K562 (cell line): Measurements from ENCODE around the gene TBC1D10A. TPM values are rescaled to one million over a fixed set of nuclear protein-coding genes. Genes with fewer than 3 reads are reported as not detected.

Source experiments
- ATAC-seq: fragments of 200-7000 bp; cut with Tn5 transposase; 3 replicates; pipeline ENCODE4 v1.9.1; 2020; ENCODE audit warnings: moderate library complexity
- BruUV-seq: library from RNA; stranded (reverse); fragments of 400-500 nt; replicated peaks from 2 replicates; lab custom pipeline; 2021; lab: Mats Ljungman, UMichigan
- CTCF ChIA-PET: fragments of 300-600 bp; formaldehyde crosslinking; extraction: SDS; loops from one replicate; lab custom pipeline; 2021; ENCODE audit warnings: low intra/inter-chr PET ratio; lab: Yijun Ruan, JAX
- POLR2A ChIA-PET: fragments of 300-600, 350-650 bp; sonication (Branson Sonifier 250); formaldehyde crosslinking; extraction: SDS; loops from one replicate; lab custom pipeline; 2021; ENCODE audit warnings: antibody characterized with exemption, inconsistent platforms; lab: Yijun Ruan, JAX
- DNase-seq, 4 experiments: peaks; one replicate each; pipeline versions ENCODE4 v3.0.0 to v3.0.0-alpha.2; 2011 to 2018; ENCODE audit warnings: low spot score in 3 of 4, mixed read lengths in 3 of 4; ENCODE audit errors: extremely low read depth in 1 of 4
- FAIRE-seq: peaks from 2 replicates; lab custom pipeline; 2011; peaks lifted over from hg19 to GRCh38; lab: Jason Lieb, UNC
- H2AFZ ChIP-seq: 2 replicates; pipeline ENCODE4 v1.6.0; 2011; ENCODE audit warnings: low read depth, low read length, control low read depth, inconsistent platforms
- H3K27ac ChIP-seq: fragments of 200-600 bp; 3 replicates; pipeline ENCODE4 v1.8.0; 2011; ENCODE audit warnings: low read depth, mild to moderate bottlenecking, control low read depth, inconsistent platforms, low read length, moderate library complexity, mixed read lengths; ENCODE audit errors: extremely low read depth
- H3K27me3 ChIP-seq, 2 experiments: fragments of 300-600 bp in 1 of 2; 2 replicates in 1 of 2; 3 replicates in 1 of 2; pipeline versions ENCODE4 v1.6.0 to v1.8.0; 2011; ENCODE audit warnings: inconsistent platforms in 2 of 2, low read length in 2 of 2, mild to moderate bottlenecking in 1 of 2, mixed read lengths in 1 of 2, moderate library complexity in 1 of 2; ENCODE audit not compliant: control insufficient read depth in 2 of 2, insufficient read depth in 2 of 2
- H3K36me3 ChIP-seq: fragments of 300-600 bp; 3 replicates; pipeline ENCODE4 v1.8.0; 2011; ENCODE audit warnings: mild to moderate bottlenecking, low read length, inconsistent platforms; ENCODE audit not compliant: control insufficient read depth, insufficient read depth
- H3K4me1 ChIP-seq, 2 experiments: fragments of 200-600 bp in 1 of 2; replicated peaks in 1 of 2; 2 replicates in 1 of 2; 3 replicates in 1 of 2; pipeline versions ENCODE4 v1.5.1 to v1.8.0; 2011; ENCODE audit warnings: inconsistent platforms in 2 of 2, low read length in 2 of 2, mild to moderate bottlenecking in 1 of 2, mixed read lengths in 1 of 2, moderate library complexity in 1 of 2; ENCODE audit not compliant: control insufficient read depth in 2 of 2, insufficient read depth in 2 of 2
- H3K4me2 ChIP-seq: 2 replicates; pipeline ENCODE4 v1.6.1; 2011; ENCODE audit warnings: low read length, control low read depth, inconsistent platforms, mixed read lengths; ENCODE audit not compliant: insufficient read depth
- H3K4me3 ChIP-seq: fragments of 200-600 bp; sonication (generic), shearing (Covaris generic); 2 replicates; pipeline ENCODE4 v1.5.1; 2016; ENCODE audit warnings: control low read depth, inconsistent platforms
- H3K79me2 ChIP-seq: fragments of 200-600 bp; 3 replicates; pipeline ENCODE4 v1.8.0; 2011; ENCODE audit warnings: low read length, inconsistent platforms; ENCODE audit not compliant: control insufficient read depth, insufficient read depth
- H3K9ac ChIP-seq, 2 experiments: 2 replicates each; pipeline versions ENCODE4 v1.6.0 to v1.6.1; 2011; ENCODE audit warnings: low read depth in 2 of 2, low read length in 2 of 2, control low read depth in 1 of 2, inconsistent platforms in 1 of 2, mild to moderate bottlenecking in 1 of 2, mixed read lengths in 1 of 2; ENCODE audit not compliant: insufficient read depth in 1 of 2
- H3K9me1 ChIP-seq: one replicate; pipeline ENCODE4 v1.6.0; 2011; ENCODE audit warnings: inconsistent platforms, mild to moderate bottlenecking, low read length, moderate library complexity; ENCODE audit not compliant: control insufficient read depth, insufficient read depth
- H3K9me3 ChIP-seq: replicated peaks from 2 replicates; pipeline ENCODE4 v1.5.1; 2011; ENCODE audit warnings: low read depth, low read length, inconsistent platforms; ENCODE audit not compliant: control insufficient read depth, insufficient read depth
- H4K20me1 ChIP-seq: replicated peaks from 2 replicates; pipeline ENCODE4 v1.6.1; 2011; ENCODE audit warnings: low read length, inconsistent platforms, mixed read lengths; ENCODE audit not compliant: control insufficient read depth, insufficient read depth
- CEBPG ChIP-seq, 3 experiments: fragments of 200-800 bp in 1 of 3; sonication (Bioruptor generic) in 1 of 3; sonication (generic) in 1 of 3; formaldehyde crosslinking in 1 of 3; IDR thresholded peaks in 2 of 3; conservative IDR thresholded peaks in 1 of 3; 2 replicates each; pipeline versions ENCODE4 v1.6.1 to v1.8.0; 2016 to 2022; ENCODE audit warnings: missing compliant biosample characterization in 2 of 3, missing genetic modification characterization in 2 of 3, mild to moderate bottlenecking in 1 of 3, missing genetic modification reagents in 1 of 3
- DNMT1 ChIP-seq: fragments of 450-650 bp; IDR thresholded peaks from 2 replicates; pipeline ENCODE4 v1.6.1; 2016; ENCODE audit warnings: antibody characterized with exemption, mild to moderate bottlenecking
- HCFC1 ChIP-seq: IDR thresholded peaks from 2 replicates; pipeline ENCODE4 v1.6.1; 2012; ENCODE audit warnings: low read depth, low read length, improper control_type of control experiment
- KLF6 ChIP-seq: fragments of 250-450 bp; sonication (Bioruptor Pico); IDR thresholded peaks from 2 replicates; pipeline ENCODE4 v1.4.0; 2020; ENCODE audit warnings: mild to moderate bottlenecking, moderate library complexity, borderline replicate concordance
- MNT ChIP-seq, 2 experiments: fragments of 450-650 bp; conservative IDR thresholded peaks; 2 replicates each; pipeline ENCODE4 v1.6.1; 2017; ENCODE audit warnings: mild to moderate bottlenecking in 2 of 2, moderate library complexity in 2 of 2
- NFE2L1 ChIP-seq: fragments of 450-650 bp; IDR thresholded peaks from 2 replicates; pipeline ENCODE4 v1.6.1; 2016; ENCODE audit warnings: missing genetic modification characterization, low read depth, mild to moderate bottlenecking, missing compliant biosample characterization, moderate library complexity, borderline replicate concordance
- SREBF1 ChIP-seq: fragments of 150-350 bp; IDR thresholded peaks from 2 replicates; pipeline ENCODE4 v1.6.1; 2014; ENCODE audit warnings: antibody characterized with exemption, low read depth, low read length, borderline replicate concordance
- ZNF232 ChIP-seq: sonication (generic); formaldehyde crosslinking; IDR thresholded peaks from 2 replicates; pipeline ENCODE4 v1.8.0; 2022; ENCODE audit warnings: mild to moderate bottlenecking, missing genetic modification reagents
- WGBS: fragments of 100-300 bp; shearing (Covaris generic); methylation state at CpG from one replicate; pipeline ENCODE4 v1.1.6; 2016; ENCODE audit warnings: low coverage, mixed read lengths; ENCODE audit not compliant: insufficient coverage; ENCODE audit errors: missing lambda C conversion rate; 5-methylcytosine and 5-hydroxymethylcytosine counted together
- in situ Hi-C: fragments of 300-500 bp; cut with MboI; formaldehyde crosslinking; loops from 4 replicates; pipeline ENCODE4 v1.15.0; 2018; ENCODE audit warnings: inconsistent platforms, mixed read lengths
- intact Hi-C: fragments of 100-400 bp; cut with micrococcal nuclease; formaldehyde crosslinking; loops from 2 replicates; pipeline ENCODE4 v1.14.2; 2022
- polyA plus RNA-seq, 8 experiments: library from polyadenylated mRNA; depleted of rRNA in 4 of 8; stranded (reverse) in 5 of 8; unstranded in 3 of 8; fragments of >200 nt; fragmentation: Nextera tagmentation in 2 of 8; fragmentation: Illumina TruSeq in 1 of 8; extraction: Ambion mirVana in 2 of 8; extraction: Trizol in 1 of 8; gene quantifications; 2 replicates each; pipeline versions ENCODE4 v1.2.1 to v1.2.3, GENCODE V29; 2011 to 2014; ENCODE audit warnings: inconsistent platforms in 1 of 8, missing spikeins in 1 of 8
- total RNA-seq, 7 experiments: library from RNA; depleted of rRNA in 6 of 7; stranded (reverse); fragments of >200 nt in 6 of 7; fragmentation: Illumina TruSeq in 2 of 7; extraction: Trizol in 2 of 7; gene quantifications; 2 replicates each; pipeline versions ENCODE4 v1.2.1 to v1.2.3, GENCODE V29; 2011 to 2021; ENCODE audit warnings: low replicate concordance in 1 of 7

Gene TBC1D10A
- total and polyA plus RNA-seq, 9 of the 15 experiments (the other 6 are each of a cell fraction or from before 2014, with no cell fraction given), result 0.13 to 10.4 (median 4.6) TPM

GRCh38 chr22:30284172-30284571 lies 42.6 kb downstream of the TBC1D10A start (continued):
- TF ChIP-seq SREBF1, result no peak
- TF ChIP-seq ZNF232 (CRISPR knock-in tag), result no peak
- no peak for TF ChIP-seq MNT (conservative IDR thresholded peaks at IDR 0.05)
- no peak for TF ChIP-seq CEBPG (CRISPR knock-in tag; IDR thresholded peaks at IDR 0.05)
- no peak for TF ChIP-seq CEBPG (tag; conservative IDR thresholded peaks at IDR 0.05 in 1 of 2, IDR thresholded peaks at IDR 0.05 in 1 of 2)

GRCh38 chr22:30283342-30283741 lies 43.4 kb downstream of the TBC1D10A start:
- H3K9me3 ChIP-seq, result no peaks in the 10 kb centered on the region
- no peak overlapping the region for H3K4me3 ChIP-seq
- no TSS peak for BruUV-seq
- no peak overlapping the region for H2AFZ ChIP-seq
- no peaks in the 10 kb centered on the region; a peak in 1 of 5 replicates for H3K27me3 ChIP-seq
- H3K9me1 ChIP-seq, result no peaks in the 10 kb centered on the region
- H3K4me2 ChIP-seq, result peak overlapping the region; percentile 38; the same call in 1 of the 2 replicates
- H3K36me3 ChIP-seq, result no peaks in the 10 kb centered on the region
- H3K4me1 ChIP-seq, result peaks cover 7 to 54% of the 10 kb centered on the region in 2 experiments; a peak in 4 of 5 replicates
- intact Hi-C loops (no loop called here), in situ Hi-C loops (loop anchor here (5.0 to 10.0 kb wide), 3 partner anchors 94 to 321 kb away; partner anchors contain the start of gene TCN2)
- no peak overlapping the region for H3K27ac ChIP-seq
- 58% methylated on average over 3 of the region's 4 CpGs for WGBS
- POLR2A ChIA-PET, result no interaction called here
- no peak for ATAC-seq
- H3K9ac ChIP-seq, result peak overlapping the region; percentile 27 to 78; a peak in 3 of 4 replicates
- H3K79me2 ChIP-seq, result no peaks in the 10 kb centered on the region
- CTCF ChIA-PET, result no interaction called here
- no peak for FAIRE-seq
- no peaks in the 10 kb centered on the region for H4K20me1 ChIP-seq
- TF ChIP-seq DNMT1 (no peak), KLF6 (CRISPR knock-in tag) (no peak), HCFC1 (no peak), NFE2L1 (tag) (no peak)
- no peak for DNase-seq
